ENCODE results near the gene RUNDC1.

The RUNDC1 gene

GRCh38 chr17:43019418-43019817 lies 39.1 kb downstream of the RUNDC1 start:
- DNase-seq (ENCODE audit: low spot score): no peak

GRCh38 chr17:43020030-43020621 lies 39.8 kb downstream of the RUNDC1 start:
- DNase-seq (ENCODE audit: low spot score): no peak

GRCh38 chr17:43020789-43021740 lies 40.7 kb downstream of the RUNDC1 start:
- DNase-seq (ENCODE audit: low spot score): peak; percentile 55

GRCh38 chr17:43021741-43022512 lies 41.6 kb downstream of the RUNDC1 start, which contains the start of gene VAT1:
Gene VAT1 (minus strand): TSS chr17:43022385. CDS start chr17:43022322, 63 bp downstream.
- DNase-seq (ENCODE audit: low spot score): peak; percentile 83

- peak; percentile 96 for DNase-seq (ENCODE audit: low spot score)
Observed at GRCh38 chr17:43024407-43025289, 44.3 kb downstream of the RUNDC1 start, which contains the start of gene RND2. Gene RND2 (plus strand): TSS chr17:43025231. CDS start chr17:43025348, 117 bp downstream.

GRCh38 chr17:43025290-43025657 lies 44.9 kb downstream of the RUNDC1 start:
- no peak for DNase-seq (ENCODE audit: low spot score)

GRCh38 chr17:43025766-43026537 lies 45.6 kb downstream of the RUNDC1 start:
- no peak for DNase-seq (ENCODE audit: low spot score)

- DNase-seq (ENCODE audit: low spot score): no peak
Observed at GRCh38 chr17:43026595-43026994, 46.2 kb downstream of the RUNDC1 start.

- DNase-seq (ENCODE audit: low spot score): no peak
Observed at GRCh38 chr17:43027091-43028032, 47.0 kb downstream of the RUNDC1 start.

- DNase-seq (ENCODE audit: low spot score): no peak
Observed at GRCh38 chr17:43028221-43028861, 48.0 kb downstream of the RUNDC1 start.

GRCh38 chr17:43030137-43030767 lies 49.9 kb downstream of the RUNDC1 start:
- no peak for DNase-seq (ENCODE audit: low spot score)

GRCh38 chr17:43031666-43032065 lies 51.3 kb downstream of the RUNDC1 start:
- DNase-seq (ENCODE audit: low spot score): no peak

- DNase-seq (ENCODE audit: low spot score): no peak
Observed at GRCh38 chr17:43033948-43034881, 53.9 kb downstream of the RUNDC1 start.

- no peak for DNase-seq (ENCODE audit: low spot score)
Observed at GRCh38 chr17:43034894-43035293, 54.5 kb downstream of the RUNDC1 start.

GRCh38 chr17:43039646-43040045 lies 59.3 kb downstream of the RUNDC1 start:
- DNase-seq (ENCODE audit: low spot score): no peak

GRCh38 chr17:43040655-43041054 lies 60.3 kb downstream of the RUNDC1 start:
- no peak for DNase-seq (ENCODE audit: low spot score)

GRCh38 chr17:43042025-43042628 lies 61.8 kb downstream of the RUNDC1 start:
- no peak for DNase-seq (ENCODE audit: low spot score)

Measured in SW480 (cell line).